Measurements from ENCODE around the gene RNGTT.

Gene RNGTT

GRCh38 chr6:88920774-88921733 lies 42.4 kb downstream of the RNGTT start:
- Histone ChIP-seq H3K9ac (ENCODE audit: insufficient read length) (no peak overlapping the region), H3K9me3 (ENCODE audit: low read depth, low read length) (no peaks in the 10 kb centered on the region), H3K4me3 (no peak overlapping the region), H3K36me3 (ENCODE audit: insufficient read depth, low read length) (peaks cover 20% of the 10 kb centered on the region), H3K27ac (peak overlapping the region; percentile 75)
- DNase-seq (ENCODE audit: low read depth, low spot score), result peak; percentile 48
- TF ChIP-seq POLR2AphosphoS5 (IDR thresholded peaks at IDR 0.05; ENCODE audit: borderline replicate concordance, low read depth, low read length) (no peak), EZH2 (IDR thresholded peaks at IDR 0.05) (no peak), FOXP2 (optimal IDR thresholded peaks at IDR 0.05; ENCODE audit: control extremely low read depth, extremely low read length, insufficient read depth) (no peak)

- Histone ChIP-seq H3K4me3 (no peak overlapping the region), H3K36me3 (ENCODE audit: insufficient read depth, low read length) (peaks cover 19% of the 10 kb centered on the region)
- TF ChIP-seq FOXP2 (optimal IDR thresholded peaks at IDR 0.05; ENCODE audit: control extremely low read depth, extremely low read length, insufficient read depth) (no peak), EZH2 (IDR thresholded peaks at IDR 0.05) (no peak), POLR2AphosphoS5 (IDR thresholded peaks at IDR 0.05; ENCODE audit: borderline replicate concordance, low read depth, low read length) (no peak)
Observed at GRCh38 chr6:88920088-88920487, 43.3 kb downstream of the RNGTT start.

GRCh38 chr6:88919032-88919431 lies 44.4 kb downstream of the RNGTT start:
- no peak for DNase-seq (ENCODE audit: low read depth, low spot score)
- no peak overlapping the region for H3K27ac ChIP-seq
- no peaks in the 10 kb centered on the region for H3K9me3 ChIP-seq (ENCODE audit: low read depth, low read length)
- H3K4me3 ChIP-seq, result no peak overlapping the region
- peaks cover 16% of the 10 kb centered on the region for H3K36me3 ChIP-seq (ENCODE audit: insufficient read depth, low read length)
- no peak overlapping the region for H3K9ac ChIP-seq (ENCODE audit: insufficient read length)
- TF ChIP-seq FOXP2 (optimal IDR thresholded peaks at IDR 0.05; ENCODE audit: control extremely low read depth, extremely low read length, insufficient read depth) (no peak), EZH2 (IDR thresholded peaks at IDR 0.05) (no peak), POLR2AphosphoS5 (IDR thresholded peaks at IDR 0.05; ENCODE audit: borderline replicate concordance, low read depth, low read length) (no peak)

More at GRCh38 chr6:88920088-88920487, 43.3 kb downstream of the RNGTT start:
- no peak overlapping the region for H3K9ac ChIP-seq (ENCODE audit: insufficient read length)
- no peak overlapping the region for H3K27ac ChIP-seq
- H3K9me3 ChIP-seq (ENCODE audit: low read depth, low read length), result no peaks in the 10 kb centered on the region
- DNase-seq (ENCODE audit: low read depth, low spot score), result no peak

- 0 out of 2 replicates have a peak overlapping the region, but pooled peaks have one; percentile 45 for H3K27ac ChIP-seq
- H3K9ac ChIP-seq (ENCODE audit: insufficient read length), result no peak overlapping the region
- 0 out of 2 replicates have a peak, but pooled peaks cover 4% of the 10 kb centered on the region for H3K36me3 ChIP-seq (ENCODE audit: insufficient read depth, low read length)
- no peak overlapping the region for H3K4me3 ChIP-seq
- no peaks in the 10 kb centered on the region for H3K9me3 ChIP-seq (ENCODE audit: low read depth, low read length)
- no peak for DNase-seq (ENCODE audit: low read depth, low spot score)
- TF ChIP-seq EZH2 (IDR thresholded peaks at IDR 0.05) (no peak), POLR2AphosphoS5 (IDR thresholded peaks at IDR 0.05; ENCODE audit: borderline replicate concordance, low read depth, low read length) (no peak), FOXP2 (optimal IDR thresholded peaks at IDR 0.05; ENCODE audit: control extremely low read depth, extremely low read length, insufficient read depth) (no peak)
Observed at GRCh38 chr6:88916615-88917208, 46.7 kb downstream of the RNGTT start.

DNA sequence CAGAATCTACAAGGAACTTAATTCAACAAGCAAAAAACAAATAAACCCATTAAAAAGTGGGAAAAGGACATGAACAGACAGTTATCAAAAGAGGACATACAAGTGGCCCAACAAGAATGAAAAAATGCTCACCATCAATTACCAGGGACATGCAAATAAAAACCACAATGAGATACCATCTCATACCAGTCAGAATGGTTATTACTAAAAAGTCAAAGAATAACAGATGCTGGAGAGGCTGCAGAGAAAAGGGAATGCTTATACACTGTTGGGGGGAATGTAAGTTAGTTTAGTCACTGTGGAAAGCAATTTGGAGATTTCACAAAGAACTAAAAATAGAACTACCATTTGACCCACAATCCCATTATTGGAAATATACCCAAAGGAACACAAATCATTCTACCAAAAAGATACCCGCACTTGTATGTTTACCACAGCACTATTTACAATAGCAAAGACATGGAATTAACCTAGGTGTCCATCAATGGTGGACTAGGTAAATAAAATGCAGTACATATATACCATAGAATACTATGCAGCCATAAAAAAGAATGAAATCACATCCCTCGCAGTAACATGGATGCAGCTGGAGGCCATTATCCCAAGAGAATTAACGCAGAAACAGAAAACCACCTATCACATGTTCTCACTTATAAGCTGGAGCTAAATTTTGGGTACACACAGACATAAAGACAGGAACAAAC lies 48.4 kb downstream of the RNGTT start:
- H3K36me3 ChIP-seq (ENCODE audit: insufficient read depth, low read length), result 0 out of 2 replicates have a peak, but pooled peaks cover 4% of the 10 kb centered on the region
- no peak overlapping the region for H3K9ac ChIP-seq (ENCODE audit: insufficient read length)
- TF ChIP-seq EZH2 (IDR thresholded peaks at IDR 0.05), result no peak
- TF ChIP-seq POLR2AphosphoS5 (IDR thresholded peaks at IDR 0.05; ENCODE audit: borderline replicate concordance, low read depth, low read length), result no peak
- no peak for TF ChIP-seq FOXP2 (optimal IDR thresholded peaks at IDR 0.05; ENCODE audit: control extremely low read depth, extremely low read length, insufficient read depth)
- no peaks in the 10 kb centered on the region for H3K9me3 ChIP-seq (ENCODE audit: low read depth, low read length)
- no peak overlapping the region for H3K4me3 ChIP-seq
- DNase-seq (ENCODE audit: low read depth, low spot score), result no peak
- H3K27ac ChIP-seq, result no peak overlapping the region

DNA sequence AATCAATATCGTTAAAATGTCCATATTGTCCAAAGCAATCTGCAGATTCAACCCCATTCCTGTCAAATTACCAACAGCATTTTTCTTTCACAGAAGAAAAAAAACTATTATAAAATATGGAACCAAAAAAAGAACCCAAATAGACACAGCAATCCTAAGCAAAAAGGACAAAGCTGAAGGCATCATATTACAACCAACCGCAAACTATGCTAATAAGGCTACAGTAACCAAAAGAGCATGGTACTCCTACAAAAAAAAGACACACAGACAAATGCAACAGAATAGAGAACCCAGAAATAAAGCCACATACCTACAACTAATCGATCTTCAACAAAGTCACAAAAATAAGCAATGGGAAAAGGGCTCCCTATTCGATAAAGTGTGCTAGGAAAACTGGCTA lies 49.2 kb downstream of the RNGTT start:
- no peaks in the 10 kb centered on the region for H3K9me3 ChIP-seq (ENCODE audit: low read depth, low read length)
- TF ChIP-seq POLR2AphosphoS5 (IDR thresholded peaks at IDR 0.05; ENCODE audit: borderline replicate concordance, low read depth, low read length), result no peak
- no peak for TF ChIP-seq FOXP2 (optimal IDR thresholded peaks at IDR 0.05; ENCODE audit: control extremely low read depth, extremely low read length, insufficient read depth)
- TF ChIP-seq EZH2 (IDR thresholded peaks at IDR 0.05), result no peak

GRCh38 chr6:88913471-88913870 lies 49.9 kb downstream of the RNGTT start:
- TF ChIP-seq FOXP2 (optimal IDR thresholded peaks at IDR 0.05; ENCODE audit: control extremely low read depth, extremely low read length, insufficient read depth) (no peak), EZH2 (IDR thresholded peaks at IDR 0.05) (no peak)
- 0 out of 2 replicates have a peak, but pooled peaks cover 4% of the 10 kb centered on the region for H3K36me3 ChIP-seq (ENCODE audit: insufficient read depth, low read length)

More for the DNA sequence above, 49.2 kb downstream of the RNGTT start:
- H3K36me3 ChIP-seq (ENCODE audit: insufficient read depth, low read length), result 0 out of 2 replicates have a peak, but pooled peaks cover 4% of the 10 kb centered on the region
- no peak for DNase-seq (ENCODE audit: low read depth, low spot score)
- H3K9ac ChIP-seq (ENCODE audit: insufficient read length), result no peak overlapping the region
- H3K4me3 ChIP-seq, result no peak overlapping the region
- no peak overlapping the region for H3K27ac ChIP-seq

More at GRCh38 chr6:88913471-88913870, 49.9 kb downstream of the RNGTT start:
- DNase-seq (ENCODE audit: low read depth, low spot score), result no peak
- no peak overlapping the region for H3K4me3 ChIP-seq
- no peaks in the 10 kb centered on the region for H3K9me3 ChIP-seq (ENCODE audit: low read depth, low read length)
- H3K27ac ChIP-seq, result no peak overlapping the region
- H3K9ac ChIP-seq (ENCODE audit: insufficient read length), result no peak overlapping the region
